Activated CD4-positive, alpha-beta T cell treated with anti-CD3 and anti-CD28 coated beads, Interleukin-2, amount 10 ng/mL, durations not matched to agents 24 days and 14 days (primary cell): Measurements from ENCODE around the gene HIPK2. TPM values are rescaled to one million over a fixed set of nuclear protein-coding genes. Genes with fewer than 3 reads are reported as not detected.

Experiments
- DNase-seq: peaks from one replicate; pipeline ENCODE4 v3.0.0; 2022
- H3K27ac Mint-ChIP-seq: one replicate; pipeline ENCODE4 v1.8.0; 2022; ENCODE audit warnings: mild to moderate bottlenecking, mixed read lengths
- H3K27me3 Mint-ChIP-seq: one replicate; pipeline ENCODE4 v1.8.0; 2022; ENCODE audit warnings: mixed read lengths
- H3K36me3 Mint-ChIP-seq: one replicate; pipeline ENCODE4 v1.8.0; 2022; ENCODE audit warnings: low read depth, mild to moderate bottlenecking, mixed read lengths
- H3K4me1 Mint-ChIP-seq: one replicate; pipeline ENCODE4 v1.8.0; 2021; ENCODE audit warnings: mixed read lengths
- H3K4me3 Mint-ChIP-seq: one replicate; pipeline ENCODE4 v1.8.0; 2022; ENCODE audit warnings: mild to moderate bottlenecking, moderate library complexity, mixed read lengths
- H3K9me3 Mint-ChIP-seq: one replicate; pipeline ENCODE4 v1.8.0; 2021; ENCODE audit warnings: mixed read lengths
- intact Hi-C: fragments of 100-400 bp; cut with micrococcal nuclease; formaldehyde crosslinking; loops from one replicate; pipeline ENCODE4 v1.15.1; 2023
- total RNA-seq: library from RNA; stranded (reverse); gene quantifications from 2 replicates; pipeline ENCODE4 v1.2.3, GENCODE V29; 2022

HIPK2 gene
- total RNA-seq, 1 donor from 2014 or later, result 26.1 TPM

DNA sequence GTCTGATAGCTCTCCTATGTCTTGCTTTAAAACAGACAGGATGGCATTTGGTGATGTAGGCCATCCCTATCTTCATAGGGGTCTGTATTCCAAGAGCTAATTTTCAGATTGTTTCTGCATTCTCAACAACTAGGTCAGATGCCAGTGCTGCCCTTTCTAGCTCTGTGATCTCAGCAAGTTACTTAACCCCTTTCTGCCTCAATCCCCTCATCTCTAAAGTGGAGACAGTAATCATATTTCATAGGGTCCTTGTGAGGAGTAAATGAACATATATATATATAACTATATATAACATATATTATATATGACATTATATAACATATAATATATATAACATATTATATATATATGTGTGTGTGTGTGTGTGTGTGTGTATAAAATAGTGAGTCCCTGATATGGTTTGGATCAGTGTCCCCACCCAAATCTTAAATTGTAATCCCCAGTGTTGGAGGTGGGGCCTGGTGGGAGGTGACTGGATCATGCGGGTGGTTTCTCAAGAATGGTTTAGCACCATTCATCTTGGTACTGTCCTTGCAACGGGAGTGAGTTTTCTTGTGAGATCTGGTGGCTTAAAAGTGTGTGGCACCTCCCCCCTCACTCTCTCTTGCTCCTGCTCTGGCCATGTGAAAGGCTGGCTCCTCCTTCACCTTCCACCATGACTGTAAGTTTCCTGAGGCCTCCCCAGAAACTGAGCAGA is 45.2 kb downstream of the HIPK2 start:
- Mint-ChIP-seq H3K4me3 (no peak overlapping the region), H3K4me1 (peaks cover 51% of the 10 kb centered on the region), H3K9me3 (no peaks in the 10 kb centered on the region), H3K27ac (no peak overlapping the region), H3K36me3 (peaks cover 24% of the 10 kb centered on the region), H3K27me3 (no peaks in the 10 kb centered on the region)
- intact Hi-C loops, result no loop called here
- DNase-seq, result no peak

DNA sequence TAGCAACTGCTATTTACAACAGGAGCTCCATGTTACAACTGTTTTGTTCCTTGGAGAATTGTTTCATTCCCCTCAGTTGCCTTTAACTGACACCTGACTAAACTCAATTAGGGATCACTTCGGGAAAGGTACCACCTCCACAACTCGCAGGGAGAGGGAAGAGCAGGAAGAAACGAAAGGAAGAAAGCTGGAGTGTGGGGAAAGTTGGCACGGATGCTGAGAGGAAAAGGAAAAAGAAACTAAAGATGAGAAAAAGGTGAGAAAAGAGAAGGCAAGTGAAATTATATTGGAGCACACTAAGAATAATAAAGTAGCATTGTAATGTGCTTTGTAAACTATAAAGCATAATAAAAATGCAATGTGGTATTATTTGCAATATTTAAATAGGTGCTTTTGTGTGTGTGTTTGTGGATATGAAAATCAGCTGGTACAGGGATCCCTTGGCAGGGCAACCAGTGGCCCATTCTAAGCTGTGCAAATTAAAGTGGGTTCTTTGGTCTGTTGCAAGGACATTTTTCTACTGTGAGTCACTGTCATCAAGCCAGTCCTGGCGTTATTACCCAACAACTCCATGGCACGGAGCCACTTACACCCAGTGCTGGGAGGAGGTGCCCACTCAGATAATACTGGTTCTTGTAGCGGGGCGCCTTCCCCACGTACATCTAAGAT is 45.9 kb downstream of the HIPK2 start:
- Mint-ChIP-seq H3K4me1 (peaks cover 50% of the 10 kb centered on the region), H3K27me3 (no peaks in the 10 kb centered on the region), H3K4me3 (peak overlapping the region; percentile 55), H3K9me3 (no peaks in the 10 kb centered on the region), H3K36me3 (peaks cover 28% of the 10 kb centered on the region), H3K27ac (peak overlapping the region; percentile 55)
- intact Hi-C loops, result no loop called here
- DNase-seq, result no peak

- Mint-ChIP-seq H3K9me3 (no peaks in the 10 kb centered on the region), H3K4me1 (peaks cover 51% of the 10 kb centered on the region), H3K36me3 (peaks cover 25% of the 10 kb centered on the region), H3K27me3 (no peaks in the 10 kb centered on the region), H3K27ac (peak overlapping the region; percentile 55), H3K4me3 (peak overlapping the region; percentile 55)
- DNase-seq, result peak; percentile 72
- intact Hi-C loops, result no loop called here
Measured at GRCh38 chr7:139730746-139731612, 46.8 kb downstream of the HIPK2 start.

DNA sequence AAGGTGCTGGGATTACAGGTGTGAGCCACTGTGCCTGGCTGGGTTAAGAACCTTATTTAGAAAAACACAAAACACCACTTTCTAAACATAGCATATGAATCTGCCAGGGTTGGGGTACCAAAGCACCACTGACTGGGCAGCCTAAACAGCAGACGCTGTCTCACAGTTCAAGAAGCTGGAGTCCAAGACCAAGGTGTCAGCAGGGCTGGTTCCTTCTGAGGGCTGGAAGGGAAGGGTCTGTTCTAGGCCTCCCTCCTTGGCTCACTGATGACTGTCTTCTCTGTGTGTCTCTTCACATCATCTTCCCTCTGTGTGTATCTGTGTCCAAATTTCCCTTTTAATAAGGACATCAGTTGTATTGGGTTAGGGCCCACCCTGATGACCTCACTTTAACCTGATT is 49.6 kb downstream of the HIPK2 start:
- Mint-ChIP-seq H3K36me3 (peaks cover 17% of the 10 kb centered on the region), H3K9me3 (no peaks in the 10 kb centered on the region), H3K4me3 (no peak overlapping the region), H3K4me1 (peaks cover 49% of the 10 kb centered on the region), H3K27me3 (no peaks in the 10 kb centered on the region), H3K27ac (no peak overlapping the region)
- intact Hi-C loops, result no loop called here
- DNase-seq, result no peak

GRCh38 chr7:139727151-139727705 is 50.6 kb downstream of the HIPK2 start:
- Mint-ChIP-seq H3K4me3 (no peak overlapping the region), H3K27ac (no peak overlapping the region), H3K36me3 (peaks cover 17% of the 10 kb centered on the region), H3K9me3 (no peaks in the 10 kb centered on the region), H3K27me3 (no peaks in the 10 kb centered on the region), H3K4me1 (peaks cover 42% of the 10 kb centered on the region)
- no peak for DNase-seq
- intact Hi-C loops, result no loop called here

GRCh38 chr7:139726485-139726869 is 51.3 kb downstream of the HIPK2 start:
- intact Hi-C loops, result no loop called here
- H3K36me3 Mint-ChIP-seq, result peaks cover 15% of the 10 kb centered on the region
- H3K4me3 Mint-ChIP-seq, result no peak overlapping the region
- no peaks in the 10 kb centered on the region for H3K9me3 Mint-ChIP-seq
- no peaks in the 10 kb centered on the region for H3K27me3 Mint-ChIP-seq
- no peak for DNase-seq
- peaks cover 36% of the 10 kb centered on the region for H3K4me1 Mint-ChIP-seq
- no peak overlapping the region for H3K27ac Mint-ChIP-seq

DNA sequence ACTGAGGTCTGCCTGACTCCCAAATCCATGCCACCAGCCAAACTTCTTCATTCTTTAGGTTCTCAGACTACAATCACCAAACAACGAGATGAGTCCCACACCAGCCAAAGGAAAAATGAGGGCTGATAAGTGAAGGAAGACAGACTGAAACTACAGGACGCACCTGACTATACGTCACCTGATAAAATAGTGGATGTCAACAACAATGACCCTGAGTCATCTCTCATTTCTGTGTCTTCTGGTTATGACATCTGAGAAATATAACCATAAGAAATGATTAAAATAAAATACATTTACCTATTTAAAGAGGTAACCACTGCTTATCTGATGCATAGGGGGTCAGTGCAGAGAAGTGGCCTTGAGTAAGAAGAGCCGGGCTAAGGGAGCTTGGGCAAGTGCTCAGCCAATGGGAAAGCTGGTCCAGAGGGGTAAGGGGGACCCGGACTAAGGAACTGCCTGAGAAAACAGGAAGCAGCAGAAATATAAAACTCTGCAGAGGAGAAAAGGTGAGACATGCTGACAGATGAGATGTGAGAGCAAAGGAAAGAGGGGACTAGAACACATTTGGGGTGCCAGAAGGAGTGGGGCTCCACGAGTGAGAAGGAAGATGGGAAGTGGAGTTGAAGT is 51.8 kb downstream of the HIPK2 start:
- no peaks in the 10 kb centered on the region for H3K27me3 Mint-ChIP-seq
- intact Hi-C loops, result no loop called here
- DNase-seq, result no peak
- no peak overlapping the region for H3K27ac Mint-ChIP-seq
- no peak overlapping the region for H3K4me3 Mint-ChIP-seq
- peaks cover 31% of the 10 kb centered on the region for H3K4me1 Mint-ChIP-seq
- no peaks in the 10 kb centered on the region for H3K9me3 Mint-ChIP-seq
- peaks cover 15% of the 10 kb centered on the region for H3K36me3 Mint-ChIP-seq

GRCh38 chr7:139725077-139725476 is 52.7 kb downstream of the HIPK2 start:
- Mint-ChIP-seq H3K36me3 (peaks cover 15% of the 10 kb centered on the region), H3K9me3 (no peaks in the 10 kb centered on the region), H3K4me3 (no peak overlapping the region), H3K27ac (no peak overlapping the region), H3K4me1 (peaks cover 25% of the 10 kb centered on the region), H3K27me3 (no peaks in the 10 kb centered on the region)
- DNase-seq, result no peak
- intact Hi-C loops, result no loop called here

GRCh38 chr7:139722604-139723003 is 55.2 kb downstream of the HIPK2 start:
- Mint-ChIP-seq H3K27ac (no peak overlapping the region), H3K4me3 (no peak overlapping the region), H3K27me3 (no peaks in the 10 kb centered on the region), H3K36me3 (peaks cover 3% of the 10 kb centered on the region), H3K4me1 (peaks cover 17% of the 10 kb centered on the region), H3K9me3 (no peaks in the 10 kb centered on the region)
- intact Hi-C loops, result loop anchor here (2.0 kb wide), 1 partner anchor 74 kb away; no protein-coding TSS in a partner anchor
- no peak for DNase-seq

DNA sequence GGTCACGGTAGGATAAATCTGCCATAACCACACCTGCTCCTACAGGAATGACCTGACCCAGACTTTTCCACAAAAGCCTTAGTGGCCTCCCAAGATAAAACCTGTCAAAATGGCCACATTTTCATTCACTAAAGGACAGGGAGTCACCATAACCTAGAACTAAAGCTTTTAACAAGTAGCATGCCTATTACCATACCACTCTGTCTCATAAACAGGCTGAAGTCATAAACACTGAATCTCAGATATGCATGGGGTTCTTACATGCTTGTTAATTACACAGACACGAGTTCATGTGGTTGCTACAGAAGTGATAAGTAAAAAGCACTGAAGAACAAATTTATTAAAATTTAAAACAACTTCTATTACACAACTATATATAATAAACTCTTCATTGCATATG is 56.0 kb downstream of the HIPK2 start:
- H3K27ac Mint-ChIP-seq, result no peak overlapping the region
- no peaks in the 10 kb centered on the region for H3K9me3 Mint-ChIP-seq
- no peak for DNase-seq
- H3K36me3 Mint-ChIP-seq, result peaks cover 3% of the 10 kb centered on the region
- intact Hi-C loops, result loop anchor here (2.0 kb wide), 1 partner anchor 73 kb away; no protein-coding TSS in a partner anchor
- H3K4me1 Mint-ChIP-seq, result peaks cover 11% of the 10 kb centered on the region
- no peak overlapping the region for H3K4me3 Mint-ChIP-seq
- no peaks in the 10 kb centered on the region for H3K27me3 Mint-ChIP-seq

DNA sequence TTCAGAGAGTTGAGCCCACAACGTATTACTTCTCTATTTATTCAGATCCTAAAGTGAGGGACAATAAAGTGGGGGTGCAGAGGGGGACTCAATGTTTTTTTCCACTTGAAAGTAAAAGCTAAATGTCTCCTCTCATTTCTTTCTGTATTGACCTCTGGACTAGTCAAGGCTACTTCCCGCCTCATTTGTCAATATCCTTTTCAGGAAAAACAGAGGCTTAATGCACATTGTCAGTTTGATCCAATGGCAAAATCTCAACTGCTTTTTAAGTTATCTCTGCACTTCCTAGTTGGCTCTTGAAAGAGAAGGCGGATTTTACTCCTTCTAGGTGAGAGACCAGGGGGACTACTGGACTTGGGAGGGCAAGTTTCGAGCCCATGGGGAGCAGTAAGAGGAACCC is 56.4 kb downstream of the HIPK2 start:
- Mint-ChIP-seq H3K9me3 (no peaks in the 10 kb centered on the region), H3K4me3 (no peak overlapping the region), H3K36me3 (peaks cover 7% of the 10 kb centered on the region), H3K27ac (peak overlapping the region; percentile 26), H3K27me3 (no peaks in the 10 kb centered on the region), H3K4me1 (peaks cover 8% of the 10 kb centered on the region)
- DNase-seq, result no peak
- intact Hi-C loops, result no loop called here

DNA sequence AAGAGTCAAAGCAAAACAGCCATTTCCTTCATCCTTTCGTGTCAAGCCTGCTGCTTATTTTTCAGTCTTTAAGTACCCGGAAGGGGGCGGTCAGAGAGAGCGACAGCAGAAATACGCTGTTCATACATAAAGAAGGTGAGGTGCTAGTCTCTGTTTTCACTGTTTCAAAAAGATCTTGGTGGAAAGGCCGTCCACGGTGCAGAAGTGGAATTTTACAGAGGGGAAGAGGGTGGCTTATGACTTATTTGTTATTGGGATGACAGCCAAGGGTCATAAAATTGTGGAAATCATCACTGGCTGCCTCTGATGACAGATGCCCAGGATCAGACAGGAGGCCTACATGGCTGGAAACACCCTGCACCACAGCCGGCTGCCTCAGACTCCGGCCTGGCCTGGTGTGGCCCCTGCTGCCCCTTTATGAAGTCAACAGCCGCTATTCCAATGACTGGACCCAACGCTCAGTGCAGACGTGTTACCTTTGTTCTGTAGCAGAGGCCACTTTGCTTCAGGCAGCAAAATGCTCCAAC is 57.0 kb downstream of the HIPK2 start:
- H3K36me3 Mint-ChIP-seq, result peaks cover 12% of the 10 kb centered on the region
- H3K4me3 Mint-ChIP-seq, result no peak overlapping the region
- H3K27ac Mint-ChIP-seq, result no peak overlapping the region
- peak; percentile 76 for DNase-seq
- intact Hi-C loops, result no loop called here
- H3K4me1 Mint-ChIP-seq, result peaks cover 5% of the 10 kb centered on the region
- H3K9me3 Mint-ChIP-seq, result no peaks in the 10 kb centered on the region
- H3K27me3 Mint-ChIP-seq, result no peaks in the 10 kb centered on the region

DNA sequence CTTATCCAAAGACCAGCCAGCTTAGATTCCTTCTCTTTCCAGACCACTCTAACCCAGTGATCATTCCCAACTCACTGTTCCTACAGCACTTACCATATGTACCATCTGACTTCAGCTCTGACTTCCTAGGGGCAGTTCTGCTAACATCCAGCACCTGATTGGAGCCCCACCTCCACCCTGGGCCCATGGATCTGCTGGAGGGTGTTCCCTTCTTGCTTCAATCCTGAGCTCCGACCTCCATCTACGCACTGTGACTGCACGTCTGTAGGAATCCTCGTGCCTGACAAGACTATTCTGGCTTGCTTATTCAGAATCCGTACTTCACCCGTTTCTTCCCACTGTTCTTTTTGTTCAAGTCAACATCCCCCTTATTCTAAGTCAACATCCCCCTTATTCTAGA is 57.6 kb downstream of the HIPK2 start:
- Mint-ChIP-seq H3K9me3 (no peaks in the 10 kb centered on the region), H3K27ac (no peak overlapping the region), H3K4me1 (peaks cover 2% of the 10 kb centered on the region), H3K36me3 (peaks cover 17% of the 10 kb centered on the region), H3K27me3 (no peaks in the 10 kb centered on the region), H3K4me3 (no peak overlapping the region)
- DNase-seq, result no peak
- intact Hi-C loops, result no loop called here
